Skeletal muscle satellite cell (primary cell): ENCODE data around the gene APOO.

ENCODE experiments used
- H3K27me3 ChIP-seq: 2 replicates; pipeline ENCODE4 v1.7.0; 2013; ENCODE audit warnings: low read length; ENCODE audit not compliant: control insufficient read depth, insufficient read depth
- H3K36me3 ChIP-seq: 2 replicates; pipeline ENCODE4 v1.7.0; 2013; ENCODE audit warnings: mild to moderate bottlenecking, control low read depth, low read length; ENCODE audit not compliant: insufficient read depth
- H3K4me1 ChIP-seq: 2 replicates; pipeline ENCODE4 v1.7.0; 2013; ENCODE audit warnings: low read length; ENCODE audit not compliant: control insufficient read depth, insufficient read depth
- H3K4me2 ChIP-seq: 2 replicates; pipeline ENCODE4 v1.7.0; 2013; ENCODE audit warnings: mild to moderate bottlenecking, low read length
- H3K4me3 ChIP-seq: 2 replicates; pipeline ENCODE4 v1.7.0; 2013; ENCODE audit warnings: low read length
- H3K9ac ChIP-seq: 2 replicates; pipeline ENCODE4 v1.7.0; 2013; ENCODE audit warnings: mild to moderate bottlenecking, low read depth, low read length, moderate library complexity
- H3K9me3 ChIP-seq: replicated peaks from 2 replicates; pipeline ENCODE4 v1.7.0; 2013; ENCODE audit warnings: mild to moderate bottlenecking, control low read depth, low read length

The APOO gene

GRCh38 chrX:23826653-23827052 is 81.1 kb downstream of the APOO start:
- Histone ChIP-seq H3K4me3 (no peak overlapping the region), H3K9me3 (no peaks in the 10 kb centered on the region), H3K36me3 (no peaks in the 10 kb centered on the region), H3K4me1 (no peaks in the 10 kb centered on the region), H3K27me3 (no peaks in the 10 kb centered on the region), H3K9ac (no peak overlapping the region), H3K4me2 (no peak overlapping the region)

GRCh38 chrX:23826216-23826615 is 81.5 kb downstream of the APOO start:
- no peak overlapping the region for H3K9ac ChIP-seq
- H3K36me3 ChIP-seq, result no peaks in the 10 kb centered on the region
- no peak overlapping the region for H3K4me2 ChIP-seq
- H3K9me3 ChIP-seq, result no peaks in the 10 kb centered on the region
- no peak overlapping the region for H3K4me3 ChIP-seq
- H3K27me3 ChIP-seq, result no peaks in the 10 kb centered on the region
- H3K4me1 ChIP-seq, result no peaks in the 10 kb centered on the region

- Histone ChIP-seq H3K27me3 (no peaks in the 10 kb centered on the region), H3K4me1 (no peaks in the 10 kb centered on the region), H3K4me3 (no peak overlapping the region), H3K4me2 (no peak overlapping the region), H3K9me3 (no peaks in the 10 kb centered on the region), H3K36me3 (no peaks in the 10 kb centered on the region), H3K9ac (no peak overlapping the region)
These were observed 82.1 kb downstream of the APOO start for GRCh38 chrX:23825675-23826074.

- no peak overlapping the region for H3K9ac ChIP-seq
- H3K9me3 ChIP-seq, result no peaks in the 10 kb centered on the region
- H3K36me3 ChIP-seq, result no peaks in the 10 kb centered on the region
- H3K4me1 ChIP-seq, result no peaks in the 10 kb centered on the region
- no peak overlapping the region for H3K4me2 ChIP-seq
- no peaks in the 10 kb centered on the region for H3K27me3 ChIP-seq
- H3K4me3 ChIP-seq, result no peak overlapping the region
These were observed 84.9 kb downstream of the APOO start for GRCh38 chrX:23822841-23823240.

- no peaks in the 10 kb centered on the region for H3K27me3 ChIP-seq
- H3K4me2 ChIP-seq, result no peak overlapping the region
- no peaks in the 10 kb centered on the region for H3K4me1 ChIP-seq
- H3K9ac ChIP-seq, result no peak overlapping the region
- H3K4me3 ChIP-seq, result no peak overlapping the region
- H3K36me3 ChIP-seq, result no peaks in the 10 kb centered on the region
- no peaks in the 10 kb centered on the region for H3K9me3 ChIP-seq
These were observed 85.3 kb downstream of the APOO start for GRCh38 chrX:23822397-23822796.

GRCh38 chrX:23821847-23822246 is 85.9 kb downstream of the APOO start:
- H3K9ac ChIP-seq, result no peak overlapping the region

GRCh38 chrX:23820235-23820782 is 87.4 kb downstream of the APOO start:
- H3K9me3 ChIP-seq, result no peaks in the 10 kb centered on the region
- H3K4me1 ChIP-seq, result no peaks in the 10 kb centered on the region
- H3K27me3 ChIP-seq, result no peaks in the 10 kb centered on the region
- no peak overlapping the region for H3K4me2 ChIP-seq
- no peak overlapping the region for H3K9ac ChIP-seq
- no peak overlapping the region for H3K4me3 ChIP-seq
- H3K36me3 ChIP-seq, result no peaks in the 10 kb centered on the region

More at GRCh38 chrX:23821847-23822246, 85.9 kb downstream of the APOO start:
- Histone ChIP-seq H3K9me3 (no peaks in the 10 kb centered on the region), H3K36me3 (no peaks in the 10 kb centered on the region), H3K27me3 (no peaks in the 10 kb centered on the region), H3K4me3 (no peak overlapping the region), H3K4me1 (no peaks in the 10 kb centered on the region), H3K4me2 (no peak overlapping the region)

GRCh38 chrX:23819385-23820234 is 88.1 kb downstream of the APOO start:
- Histone ChIP-seq H3K9ac (no peak overlapping the region), H3K27me3 (no peaks in the 10 kb centered on the region), H3K4me2 (no peak overlapping the region), H3K4me1 (no peaks in the 10 kb centered on the region), H3K36me3 (no peaks in the 10 kb centered on the region), H3K9me3 (no peaks in the 10 kb centered on the region), H3K4me3 (no peak overlapping the region)

GRCh38 chrX:23817979-23818336 is 89.8 kb downstream of the APOO start:
- no peaks in the 10 kb centered on the region for H3K36me3 ChIP-seq
- H3K27me3 ChIP-seq, result no peaks in the 10 kb centered on the region
- no peak overlapping the region for H3K4me2 ChIP-seq
- H3K4me3 ChIP-seq, result no peak overlapping the region
- H3K9ac ChIP-seq, result no peak overlapping the region
- no peaks in the 10 kb centered on the region for H3K4me1 ChIP-seq
- H3K9me3 ChIP-seq, result no peaks in the 10 kb centered on the region

GRCh38 chrX:23816179-23816578 is 91.6 kb downstream of the APOO start:
- no peak overlapping the region for H3K4me2 ChIP-seq
- H3K9me3 ChIP-seq, result no peaks in the 10 kb centered on the region
- no peaks in the 10 kb centered on the region for H3K36me3 ChIP-seq
- H3K9ac ChIP-seq, result no peak overlapping the region
- H3K4me1 ChIP-seq, result no peaks in the 10 kb centered on the region
- no peak overlapping the region for H3K4me3 ChIP-seq
- no peaks in the 10 kb centered on the region for H3K27me3 ChIP-seq

- H3K27me3 ChIP-seq, result no peaks in the 10 kb centered on the region
- H3K36me3 ChIP-seq, result no peaks in the 10 kb centered on the region
- H3K4me2 ChIP-seq, result no peak overlapping the region
These were observed 92.4 kb downstream of the APOO start for GRCh38 chrX:23815376-23815775.

GRCh38 chrX:23813808-23814207 is 93.9 kb downstream of the APOO start:
- Histone ChIP-seq H3K27me3 (no peaks in the 10 kb centered on the region), H3K4me3 (no peak overlapping the region), H3K4me2 (no peak overlapping the region), H3K36me3 (no peaks in the 10 kb centered on the region), H3K4me1 (no peaks in the 10 kb centered on the region), H3K9ac (no peak overlapping the region), H3K9me3 (no peaks in the 10 kb centered on the region)

More at GRCh38 chrX:23815376-23815775, 92.4 kb downstream of the APOO start:
- Histone ChIP-seq H3K9me3 (no peaks in the 10 kb centered on the region), H3K4me1 (no peaks in the 10 kb centered on the region), H3K4me3 (no peak overlapping the region), H3K9ac (no peak overlapping the region)
